Loucy (cell line): Measurements from ENCODE around the gene CTTNBP2.

Experiments used
- H2AFZ ChIP-seq: fragments of 200-600 bp; sonication (generic); 2 replicates; pipeline ENCODE4 v1.6.0; 2016; ENCODE audit warnings: antibody characterized with exemption, mild to moderate bottlenecking, low read length, moderate library complexity
- H3F3A ChIP-seq: fragments of 200-600 bp; 2 replicates; pipeline ENCODE4 v1.6.0; 2016; ENCODE audit warnings: antibody characterized with exemption, low read depth, mild to moderate bottlenecking
- H3K27me3 ChIP-seq: fragments of 200-600 bp; sonication (generic); 2 replicates; pipeline ENCODE4 v1.6.1; 2014; ENCODE audit warnings: low read length, mild to moderate bottlenecking; ENCODE audit not compliant: insufficient read depth, poor library complexity, severe bottlenecking
- H3K36me3 ChIP-seq: fragments of 200-600 bp; sonication (generic); 2 replicates; pipeline ENCODE4 v1.6.1; 2016; ENCODE audit warnings: low read length; ENCODE audit not compliant: insufficient read depth
- H3K4me1 ChIP-seq: fragments of 200-600 bp; sonication (generic); 2 replicates; pipeline ENCODE4 v1.5.1; 2014; ENCODE audit warnings: low read length, mild to moderate bottlenecking; ENCODE audit not compliant: insufficient read depth, poor library complexity, severe bottlenecking
- H3K4me2 ChIP-seq: fragments of 200-600 bp; sonication (generic); 2 replicates; pipeline ENCODE4 v1.6.0; 2014; ENCODE audit warnings: antibody characterized with exemption, low read length, low read depth, mild to moderate bottlenecking; ENCODE audit not compliant: poor library complexity, severe bottlenecking
- H3K4me3 ChIP-seq: fragments of 200-600 bp; sonication (generic); 2 replicates; pipeline ENCODE4 v1.5.1; 2014; ENCODE audit warnings: low read length, mild to moderate bottlenecking, mixed read lengths; ENCODE audit not compliant: poor library complexity, severe bottlenecking
- H3K79me2 ChIP-seq: fragments of 200-600 bp; sonication (generic); 2 replicates; pipeline ENCODE4 v1.6.1; 2014; ENCODE audit warnings: low read length; ENCODE audit not compliant: insufficient read depth
- H3K9ac ChIP-seq: fragments of 200-600 bp; sonication (generic); 2 replicates; pipeline ENCODE4 v1.6.0; 2014; ENCODE audit warnings: mild to moderate bottlenecking, low read depth, low read length, moderate library complexity; ENCODE audit not compliant: poor library complexity, severe bottlenecking
- H3K9me2 ChIP-seq: fragments of 200-600 bp; sonication (generic); replicated peaks from 2 replicates; pipeline ENCODE4 v1.6.1; 2016; ENCODE audit warnings: low read depth, low read length, mixed read lengths
- H3K9me3 ChIP-seq: fragments of 200-600 bp; sonication (generic); 2 replicates; pipeline ENCODE4 v1.6.1; 2014; ENCODE audit warnings: mild to moderate bottlenecking, antibody characterized with exemption, low read length, low read depth; ENCODE audit not compliant: insufficient read depth
- H4K20me1 ChIP-seq: fragments of 200-600 bp; sonication (generic); 2 replicates; pipeline ENCODE4 v1.6.0; 2014; ENCODE audit warnings: antibody characterized with exemption, low read length, mild to moderate bottlenecking; ENCODE audit not compliant: insufficient read depth, poor library complexity, severe bottlenecking
- EZH2phosphoT487 ChIP-seq: fragments of 200-600 bp; IDR thresholded peaks from 2 replicates; pipeline ENCODE4 v1.6.1; 2018; ENCODE audit warnings: antibody characterized with exemption, mild to moderate bottlenecking, moderate library complexity, borderline replicate concordance
- TF ChIP-seq, protein P1 (sequence below): fragments of 200-600 bp; sonication (generic); conservative IDR thresholded peaks from 2 replicates; pipeline ENCODE4 v1.5.1; 2014; ENCODE audit warnings: mild to moderate bottlenecking, antibody characterized with exemption, low read length

Gene CTTNBP2

DNA sequence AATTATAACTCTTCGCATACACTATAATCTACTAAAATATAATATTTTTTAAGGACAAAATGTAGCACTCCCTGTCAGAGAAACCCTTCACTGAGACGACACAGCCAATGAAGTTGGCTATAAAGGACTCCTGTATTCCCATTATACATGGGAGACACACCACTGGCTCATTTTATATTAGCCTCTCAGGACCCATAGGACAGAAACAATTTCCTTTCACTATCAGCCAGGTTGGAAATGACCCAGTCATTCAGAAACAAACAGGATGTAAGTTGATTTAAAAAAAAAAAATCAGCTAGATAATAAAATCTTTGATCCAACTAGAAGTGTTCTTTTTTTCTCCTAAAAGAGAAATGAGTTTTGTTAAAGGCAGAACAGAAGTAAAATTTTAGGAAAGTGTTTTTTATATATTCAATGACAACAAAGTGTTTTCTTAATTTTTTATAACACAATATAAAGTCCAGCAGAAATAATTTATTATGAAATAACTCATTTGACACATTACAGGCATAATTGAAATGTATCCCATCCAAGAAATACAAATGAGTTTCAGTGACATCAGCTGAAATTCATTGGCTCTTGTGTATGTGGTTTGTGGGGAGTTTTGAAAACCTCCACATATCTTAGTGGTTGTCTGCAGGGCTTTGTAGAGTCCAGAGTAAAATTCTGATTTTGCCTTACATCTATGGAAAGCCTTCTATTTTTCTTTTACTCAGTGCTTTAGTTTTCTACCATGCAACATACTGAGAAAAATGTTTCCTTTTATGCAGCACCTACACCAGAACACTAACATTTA lies 64.1 kb downstream of the CTTNBP2 start:
- no peak for TF ChIP-seq EZH2phosphoT487
- TF ChIP-seq, protein P1, sequence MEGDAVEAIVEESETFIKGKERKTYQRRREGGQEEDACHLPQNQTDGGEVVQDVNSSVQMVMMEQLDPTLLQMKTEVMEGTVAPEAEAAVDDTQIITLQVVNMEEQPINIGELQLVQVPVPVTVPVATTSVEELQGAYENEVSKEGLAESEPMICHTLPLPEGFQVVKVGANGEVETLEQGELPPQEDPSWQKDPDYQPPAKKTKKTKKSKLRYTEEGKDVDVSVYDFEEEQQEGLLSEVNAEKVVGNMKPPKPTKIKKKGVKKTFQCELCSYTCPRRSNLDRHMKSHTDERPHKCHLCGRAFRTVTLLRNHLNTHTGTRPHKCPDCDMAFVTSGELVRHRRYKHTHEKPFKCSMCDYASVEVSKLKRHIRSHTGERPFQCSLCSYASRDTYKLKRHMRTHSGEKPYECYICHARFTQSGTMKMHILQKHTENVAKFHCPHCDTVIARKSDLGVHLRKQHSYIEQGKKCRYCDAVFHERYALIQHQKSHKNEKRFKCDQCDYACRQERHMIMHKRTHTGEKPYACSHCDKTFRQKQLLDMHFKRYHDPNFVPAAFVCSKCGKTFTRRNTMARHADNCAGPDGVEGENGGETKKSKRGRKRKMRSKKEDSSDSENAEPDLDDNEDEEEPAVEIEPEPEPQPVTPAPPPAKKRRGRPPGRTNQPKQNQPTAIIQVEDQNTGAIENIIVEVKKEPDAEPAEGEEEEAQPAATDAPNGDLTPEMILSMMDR, result no peak

DNA sequence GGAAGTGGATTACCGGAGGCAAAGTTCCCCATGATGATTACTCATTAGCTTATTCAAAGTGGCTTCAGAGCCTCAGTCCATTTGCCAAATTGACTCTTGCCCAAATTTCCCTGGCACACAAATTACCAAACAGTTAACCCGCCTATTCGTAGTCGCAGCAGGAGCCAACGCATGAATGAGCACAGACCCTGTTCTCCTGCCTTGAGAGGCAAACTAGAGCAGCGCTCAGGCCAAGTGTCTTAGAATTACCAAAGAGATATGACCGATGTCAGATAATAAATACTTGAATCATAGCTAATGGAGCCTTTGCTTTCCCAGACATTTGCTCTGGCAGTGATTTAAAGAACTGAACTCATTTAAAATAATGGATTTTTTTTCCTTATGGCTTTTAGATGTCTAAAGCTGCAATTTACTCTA lies 64.9 kb downstream of the CTTNBP2 start:
- Histone ChIP-seq H3K4me1 (no peaks in the 10 kb centered on the region), H2AFZ (no peak overlapping the region)

More for the DNA sequence above, 64.1 kb downstream of the CTTNBP2 start:
- Histone ChIP-seq H3K9me2 (no peaks in the 10 kb centered on the region), H3K4me3 (no peak overlapping the region), H3K9ac (no peak overlapping the region), H4K20me1 (no peaks in the 10 kb centered on the region), H3K4me1 (no peaks in the 10 kb centered on the region), H3K4me2 (no peak overlapping the region), H3K27me3 (no peaks in the 10 kb centered on the region), H3K36me3 (no peaks in the 10 kb centered on the region), H3F3A (no peaks in the 10 kb centered on the region), H3K9me3 (no peaks in the 10 kb centered on the region), H3K79me2 (no peaks in the 10 kb centered on the region), H2AFZ (no peak overlapping the region)

DNA sequence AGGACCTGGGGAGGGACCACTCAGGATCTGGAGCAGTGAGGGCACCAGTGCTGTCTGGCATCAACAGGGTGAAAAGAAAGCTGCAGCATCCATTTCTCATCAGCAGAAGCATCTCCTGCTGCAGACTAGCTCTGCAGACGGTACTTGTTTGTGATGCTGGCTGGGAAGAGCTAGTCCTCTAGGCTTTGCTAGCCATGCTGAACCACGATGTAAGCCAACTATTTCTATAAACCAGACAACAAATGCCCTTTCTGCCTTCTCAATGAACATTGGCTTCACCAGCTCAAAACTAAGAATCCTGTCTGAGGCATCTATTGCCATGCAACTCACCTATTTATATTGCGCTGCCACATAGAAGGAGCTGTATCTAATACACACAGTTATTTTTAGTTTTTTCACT lies 65.6 kb downstream of the CTTNBP2 start:
- TF ChIP-seq, protein P1, result no peak
- H3K4me1 ChIP-seq, result no peaks in the 10 kb centered on the region
- H3K4me3 ChIP-seq, result no peak overlapping the region
- no peaks in the 10 kb centered on the region for H3K36me3 ChIP-seq
- no peaks in the 10 kb centered on the region for H4K20me1 ChIP-seq
- no peaks in the 10 kb centered on the region for H3K9me2 ChIP-seq
- H3K27me3 ChIP-seq, result no peaks in the 10 kb centered on the region
- no peaks in the 10 kb centered on the region for H3K9me3 ChIP-seq
- no peak overlapping the region for H3K4me2 ChIP-seq
- no peaks in the 10 kb centered on the region for H3K79me2 ChIP-seq
- H3K9ac ChIP-seq, result no peak overlapping the region
- no peak overlapping the region for H2AFZ ChIP-seq
- no peaks in the 10 kb centered on the region for H3F3A ChIP-seq

More for the DNA sequence above, 64.9 kb downstream of the CTTNBP2 start:
- H3K36me3 ChIP-seq, result no peaks in the 10 kb centered on the region
- no peaks in the 10 kb centered on the region for H3K79me2 ChIP-seq
- no peaks in the 10 kb centered on the region for H4K20me1 ChIP-seq
- H3K9ac ChIP-seq, result no peak overlapping the region
- H3F3A ChIP-seq, result no peaks in the 10 kb centered on the region
- no peaks in the 10 kb centered on the region for H3K9me3 ChIP-seq
- H3K27me3 ChIP-seq, result no peaks in the 10 kb centered on the region
- H3K4me2 ChIP-seq, result no peak overlapping the region
- H3K4me3 ChIP-seq, result no peak overlapping the region
- H3K9me2 ChIP-seq, result no peaks in the 10 kb centered on the region
- TF ChIP-seq, protein P1, result no peak
- no peak for TF ChIP-seq EZH2phosphoT487
